ENCODE results near the gene NXF3.
"Not testable (repeated sequence)": the region's sequence is repeated elsewhere in the genome, so short reads cannot be mapped to it uniquely, and the experiment has no call there.

NXF3 gene, protein sequence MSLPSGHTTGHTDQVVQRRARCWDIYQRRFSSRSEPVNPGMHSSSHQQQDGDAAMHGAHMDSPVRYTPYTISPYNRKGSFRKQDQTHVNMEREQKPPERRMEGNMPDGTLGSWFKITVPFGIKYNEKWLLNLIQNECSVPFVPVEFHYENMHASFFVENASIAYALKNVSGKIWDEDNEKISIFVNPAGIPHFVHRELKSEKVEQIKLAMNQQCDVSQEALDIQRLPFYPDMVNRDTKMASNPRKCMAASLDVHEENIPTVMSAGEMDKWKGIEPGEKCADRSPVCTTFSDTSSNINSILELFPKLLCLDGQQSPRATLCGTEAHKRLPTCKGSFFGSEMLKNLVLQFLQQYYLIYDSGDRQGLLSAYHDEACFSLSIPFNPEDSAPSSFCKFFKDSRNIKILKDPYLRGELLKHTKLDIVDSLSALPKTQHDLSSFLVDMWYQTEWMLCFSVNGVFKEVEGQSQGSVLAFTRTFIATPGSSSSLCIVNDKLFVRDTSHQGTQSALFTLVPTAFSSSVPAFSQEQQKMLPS
- 0 to 0.18 (median 0) reads per million in 4 experiments for total RNA-seq

DNA sequence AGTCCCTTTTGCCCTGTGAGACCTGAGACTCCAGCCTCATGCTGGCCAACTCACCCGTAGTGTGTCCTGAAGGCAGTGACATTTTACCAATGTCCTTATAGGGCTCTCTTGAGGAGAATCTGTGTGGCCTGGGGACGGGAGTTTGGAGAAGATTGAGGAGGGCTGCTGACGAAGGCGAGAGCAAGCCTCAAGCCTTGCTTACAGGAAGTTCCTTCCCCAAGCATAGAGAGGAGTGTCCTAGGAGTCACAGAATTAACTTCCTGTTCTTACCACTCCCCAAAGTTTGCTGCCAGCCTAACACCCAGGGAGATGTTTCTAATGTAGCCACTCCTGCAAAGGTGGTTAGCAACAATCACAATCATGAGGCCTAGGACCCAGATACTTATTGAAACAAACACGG is at the start of gene NXF3:
Gene NXF3 (minus strand): TSS at position 202 of the 400 bp plus-strand sequence. CDS start 120 bp downstream, at position 82.
- no peak for DNase-seq

DNA sequence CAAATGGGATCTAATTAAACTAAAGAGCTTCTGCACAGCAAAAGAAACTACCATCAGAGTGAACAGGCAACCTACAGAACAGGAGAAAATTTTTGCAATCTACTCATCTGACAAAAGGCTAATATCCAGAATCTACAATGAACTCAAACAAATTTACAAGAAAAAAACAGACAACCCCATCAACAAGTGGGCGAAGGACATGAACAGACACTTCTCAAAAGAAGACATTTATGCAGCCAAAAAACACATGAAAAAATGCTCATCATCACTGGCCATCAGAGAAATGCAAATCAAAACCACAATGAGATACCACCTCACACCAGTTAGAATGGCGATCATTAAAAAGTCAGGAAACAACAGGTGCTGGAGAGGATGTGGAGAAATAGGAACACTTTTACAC is 43.6 kb upstream of the NXF3 start:
- DNase-seq: not testable (repeated sequence)

DNA sequence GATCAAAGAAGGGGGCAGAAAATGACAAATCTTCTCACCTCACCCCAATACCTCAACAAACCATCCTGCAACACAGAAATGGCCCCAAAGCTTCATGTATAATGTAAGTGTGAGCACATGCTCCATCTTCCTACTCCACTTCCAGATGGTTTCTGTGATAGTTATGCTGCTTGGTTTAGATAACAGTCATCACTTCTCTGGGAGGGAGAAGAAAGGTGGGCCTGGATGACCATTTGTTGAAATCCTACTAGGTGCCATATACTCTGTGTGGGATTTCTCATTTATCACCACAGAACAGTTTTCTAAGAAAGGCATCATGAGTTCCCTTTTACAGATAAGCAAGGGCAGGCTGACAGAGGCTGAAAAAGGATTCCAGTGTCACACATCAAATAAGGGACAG is 31.3 kb upstream of the NXF3 start:
- no peak for DNase-seq

DNA sequence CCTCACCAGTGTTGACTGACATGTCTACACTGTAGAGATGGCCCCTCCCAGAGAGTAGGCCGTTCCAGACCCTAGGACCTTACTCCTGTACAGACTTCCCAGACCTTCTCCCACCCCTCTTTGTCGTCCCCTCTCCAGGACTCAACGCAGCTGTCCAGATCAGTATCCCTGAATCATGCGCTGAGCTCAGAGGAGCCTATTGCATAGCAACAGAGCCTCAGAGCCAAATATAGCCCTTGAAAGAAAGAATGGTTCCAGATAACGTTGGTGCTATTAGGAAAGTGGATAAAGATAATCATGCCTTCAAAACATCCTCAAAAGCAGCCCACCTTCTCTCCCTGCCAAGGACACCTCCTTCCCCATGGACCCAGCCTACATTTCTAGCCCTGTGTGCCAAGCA is 27.8 kb upstream of the NXF3 start:
- DNase-seq: no peak

DNA sequence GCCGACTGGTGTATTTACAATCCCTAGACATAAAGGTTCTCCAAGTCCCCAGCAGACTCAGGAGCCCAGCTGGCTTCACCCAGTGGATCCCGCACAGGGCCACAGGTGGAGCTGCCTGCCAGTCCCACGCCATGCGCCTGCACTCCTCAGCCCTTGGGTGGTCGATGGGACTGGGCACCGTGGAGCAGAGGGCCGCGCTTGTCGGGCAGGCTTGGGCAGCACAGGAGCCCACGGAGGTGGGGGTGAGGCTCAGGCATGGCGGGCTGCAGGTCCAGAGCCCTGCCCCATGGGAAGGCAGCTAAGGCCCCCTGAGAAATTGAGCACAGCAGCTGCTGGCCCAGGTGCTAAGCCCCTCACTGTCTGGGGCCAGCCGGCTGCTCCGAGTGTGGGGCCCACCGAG is 24.0 kb upstream of the NXF3 start:
- DNase-seq: not testable (repeated sequence)

DNA sequence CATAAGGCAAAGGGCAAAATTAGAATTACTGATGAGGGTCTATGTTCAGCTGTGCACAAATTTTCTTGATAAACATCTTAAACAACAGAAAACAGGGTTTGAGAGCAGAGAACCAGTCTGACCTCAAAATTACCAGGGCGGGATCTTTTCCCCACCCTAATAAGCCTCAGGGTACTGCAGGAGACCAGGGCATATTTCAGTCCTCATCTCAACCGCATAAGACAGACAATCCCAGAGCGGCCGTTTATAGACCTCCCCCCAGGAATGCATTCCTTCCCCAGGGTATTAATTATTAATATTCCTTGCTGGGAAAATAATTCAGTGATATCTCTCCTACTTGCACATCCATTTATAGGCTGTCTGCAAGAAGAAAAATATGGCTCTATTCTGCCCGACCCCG is 16.6 kb upstream of the NXF3 start:
- DNase-seq: not testable (repeated sequence)

DNA sequence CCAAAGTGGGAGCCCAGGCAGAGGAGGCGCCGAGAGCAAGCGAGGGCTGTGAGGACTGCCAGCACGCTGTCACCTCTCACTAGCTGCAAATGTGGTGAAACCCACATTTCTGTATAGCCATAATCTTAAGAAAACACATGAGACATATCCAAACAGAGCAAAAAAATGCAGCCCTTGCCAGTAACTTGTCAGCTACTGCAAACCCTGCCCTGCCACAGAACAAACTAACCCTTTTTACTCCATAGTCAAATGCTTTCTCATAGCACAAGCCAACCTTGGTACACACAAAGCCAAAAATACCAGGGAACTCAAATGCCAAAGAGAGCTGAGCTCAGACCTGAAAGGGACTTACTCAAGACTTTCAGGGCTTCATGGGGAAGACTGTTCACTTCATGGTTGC is 14.9 kb upstream of the NXF3 start:
- no peak for DNase-seq

DNA sequence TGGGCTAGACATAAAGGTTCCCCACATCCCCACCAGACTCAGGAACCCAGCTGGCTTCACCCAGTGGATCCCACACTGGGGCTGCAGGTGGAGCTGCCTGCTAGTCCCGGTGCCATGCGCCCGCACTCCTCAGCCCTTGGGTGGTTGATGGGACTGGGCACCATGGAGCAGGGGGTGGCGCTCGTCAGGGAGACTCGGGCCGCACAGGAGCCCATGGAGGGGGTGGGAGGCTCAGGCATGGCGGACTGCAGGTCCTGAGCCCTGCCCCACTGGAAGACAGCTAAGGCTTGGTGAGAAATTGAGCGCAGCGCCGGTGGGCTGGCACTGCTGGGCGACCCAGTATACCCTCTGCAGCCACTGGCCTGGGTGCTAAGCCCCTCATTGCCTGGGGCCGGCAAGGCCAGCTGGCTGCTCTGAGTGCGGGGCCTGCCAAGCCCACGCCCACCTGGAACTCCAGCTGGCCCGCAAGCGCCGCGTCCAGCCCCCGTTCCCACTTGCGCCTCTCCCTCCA is 14.3 kb upstream of the NXF3 start:
- not testable (repeated sequence) for DNase-seq

DNA sequence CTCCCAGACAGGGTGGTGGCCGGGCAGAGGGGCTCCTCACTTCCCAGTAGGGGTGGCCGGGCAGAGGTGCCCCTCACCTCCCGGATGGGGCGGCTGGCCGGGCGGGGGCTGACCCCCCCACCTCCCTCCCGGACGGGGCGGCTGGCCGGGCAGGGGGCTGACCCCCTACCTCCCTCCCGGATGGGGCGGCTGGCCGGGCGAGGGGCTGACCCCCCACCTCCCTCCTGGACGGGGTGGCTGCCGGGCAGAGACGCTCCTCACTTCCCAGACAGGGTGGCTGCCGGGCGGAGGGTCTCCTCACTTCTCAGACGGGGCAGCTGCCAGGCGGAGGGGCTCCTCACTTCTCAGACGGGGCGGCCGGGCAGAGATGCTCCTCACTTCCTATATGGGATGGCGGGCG is 11.4 kb upstream of the NXF3 start:
- DNase-seq: not testable (repeated sequence)

DNA sequence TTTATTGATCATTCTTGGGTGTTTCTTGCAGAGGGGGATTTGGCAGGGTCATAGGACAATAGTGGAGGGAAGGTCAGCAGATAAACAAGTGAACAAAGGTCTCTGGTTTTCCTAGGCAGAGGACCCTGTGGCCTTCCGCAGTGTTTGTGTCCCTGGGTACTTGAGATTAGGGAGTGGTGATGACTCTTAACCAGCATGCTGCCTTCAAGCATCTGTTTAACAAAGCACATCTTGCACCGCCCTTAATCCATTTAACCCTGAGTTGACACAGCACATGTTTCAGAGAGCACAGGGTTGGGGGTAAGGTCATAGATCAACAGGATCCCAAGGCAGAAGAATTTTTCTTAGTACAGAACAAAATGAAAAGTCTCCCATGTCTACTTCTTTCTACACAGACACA is 10.9 kb upstream of the NXF3 start:
- not testable (repeated sequence) for DNase-seq

DNA sequence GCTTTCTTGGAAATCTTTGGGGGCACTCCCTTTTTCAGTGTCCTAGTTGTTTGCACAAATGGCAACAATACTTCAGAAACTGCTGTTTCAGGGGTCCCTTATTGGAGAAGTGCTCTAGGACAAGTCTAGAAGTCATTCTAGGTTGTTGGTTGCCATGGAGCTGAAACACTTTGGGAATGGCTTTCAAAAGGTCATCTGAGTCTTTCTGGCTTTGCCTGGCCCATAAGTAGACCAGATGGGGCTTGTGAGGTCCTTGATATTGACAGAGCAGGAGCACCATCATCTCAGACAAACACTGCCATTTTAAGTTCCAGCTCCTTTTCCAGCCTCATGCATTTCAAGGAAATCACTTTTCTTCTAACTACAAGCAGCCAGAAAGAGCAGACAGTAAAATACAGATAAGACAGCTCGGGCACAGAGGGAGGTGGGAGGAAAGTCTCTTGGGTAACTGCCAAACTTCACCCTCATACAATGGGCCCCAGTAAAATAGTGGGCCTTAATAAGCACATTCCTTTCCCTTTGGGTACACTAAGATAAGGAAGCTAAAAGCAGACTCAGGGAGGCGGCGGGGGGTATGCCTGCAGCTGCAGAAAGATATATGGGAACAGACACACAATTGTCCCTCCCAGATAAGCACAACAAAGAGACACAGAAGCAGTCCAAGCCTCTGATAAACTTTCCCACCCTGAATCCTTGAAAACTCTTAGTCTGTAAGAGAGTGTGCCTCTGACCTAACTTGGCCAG is 8.5 kb upstream of the NXF3 start:
- no peak for DNase-seq

DNA sequence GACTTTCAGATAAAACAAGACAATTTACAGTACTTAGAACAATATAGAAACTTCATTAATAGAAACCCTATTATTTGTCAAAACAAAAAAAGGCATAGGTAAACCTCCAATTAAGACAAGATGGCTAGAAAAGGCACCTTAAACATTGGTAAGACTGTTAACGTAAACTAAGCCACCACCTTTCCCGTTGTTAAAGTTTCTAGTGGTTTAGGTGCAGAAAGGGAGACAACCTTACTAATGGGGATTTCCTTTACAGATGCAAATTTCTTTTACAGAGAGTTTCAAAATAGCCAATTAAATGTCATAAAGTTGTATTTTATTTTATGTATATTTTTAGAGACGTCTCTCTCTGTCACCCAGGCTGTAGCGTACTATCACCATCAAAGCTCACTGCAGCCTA is 7.5 kb upstream of the NXF3 start:
- DNase-seq: no peak

DNA sequence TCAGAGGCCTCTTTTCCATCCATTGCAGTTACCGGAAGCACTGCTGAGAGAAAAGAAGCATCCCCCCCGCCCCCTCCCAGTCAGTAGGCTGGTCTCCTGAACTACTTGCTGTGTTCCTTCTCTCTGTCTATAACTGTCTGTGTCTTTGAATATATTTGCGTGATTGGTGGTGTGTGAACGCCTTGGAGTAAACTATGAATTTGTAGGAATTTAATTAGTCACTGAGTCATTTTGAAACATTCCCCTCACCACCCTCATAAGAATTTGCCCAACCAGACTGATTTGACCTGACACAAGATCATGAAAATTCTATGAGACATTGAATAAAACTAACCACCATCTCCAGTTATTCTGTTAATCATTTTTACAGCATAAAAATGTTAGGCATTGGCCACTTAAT is 6.7 kb upstream of the NXF3 start:
- DNase-seq: no peak

DNA sequence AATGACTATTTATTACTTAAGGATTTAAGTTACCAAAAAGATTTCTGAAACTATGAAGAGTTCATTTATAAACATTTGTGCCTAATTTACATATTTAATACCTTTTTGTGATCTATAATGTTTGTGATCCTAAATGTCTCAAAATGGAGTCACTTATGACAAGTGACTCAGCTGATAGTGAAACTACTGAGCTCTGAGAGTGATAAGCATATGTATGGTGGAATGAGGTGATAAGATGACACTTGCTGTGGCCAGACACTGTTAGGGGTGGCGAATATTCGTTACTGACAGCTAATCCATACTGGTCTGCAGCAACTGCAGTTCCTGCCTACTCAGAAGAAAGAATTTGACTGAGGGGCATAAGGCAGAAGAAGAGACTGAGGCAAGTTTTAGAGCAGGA is 5.5 kb upstream of the NXF3 start:
- DNase-seq: no peak

DNA sequence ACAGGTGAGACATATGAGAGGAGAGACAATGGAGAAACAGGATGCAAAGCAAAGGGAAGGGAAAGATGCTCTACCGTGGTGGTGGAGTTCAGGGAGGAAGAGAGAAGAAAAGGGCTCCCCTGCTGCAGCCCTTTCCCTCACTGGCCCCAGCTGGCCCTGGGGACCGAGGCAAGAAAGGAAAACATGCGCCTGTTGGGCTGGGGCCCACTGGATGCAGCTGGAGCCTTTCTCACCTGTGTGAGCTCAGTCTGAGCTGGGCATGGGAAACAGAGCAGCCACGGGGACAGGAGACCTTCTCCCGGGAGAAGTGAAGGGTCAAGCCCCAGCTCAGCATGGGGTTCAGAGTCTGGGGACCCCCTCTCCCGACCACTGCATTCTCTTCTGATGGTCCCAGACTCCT is 11.9 kb downstream of the NXF3 start:
- no peak for DNase-seq

DNA sequence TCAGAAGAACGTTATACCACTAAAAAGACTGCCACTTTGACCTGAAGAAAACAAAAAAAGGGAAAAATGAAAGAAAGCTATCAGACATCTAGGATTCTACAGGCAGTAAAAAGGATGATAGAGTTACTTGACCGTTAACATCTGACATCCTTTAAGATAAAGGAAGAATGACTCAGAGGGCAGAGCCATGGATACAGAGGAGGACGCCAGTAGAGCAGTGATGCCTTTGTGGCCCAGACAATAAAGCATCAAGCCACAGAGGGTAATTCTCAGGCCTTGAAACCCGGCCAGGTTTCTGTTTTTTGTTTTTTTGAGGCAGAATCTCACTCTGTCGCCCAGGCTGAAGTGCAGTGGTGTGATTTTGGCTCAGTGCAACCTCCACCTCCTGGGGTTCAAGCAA is 19.5 kb downstream of the NXF3 start:
- DNase-seq: no peak

DNA sequence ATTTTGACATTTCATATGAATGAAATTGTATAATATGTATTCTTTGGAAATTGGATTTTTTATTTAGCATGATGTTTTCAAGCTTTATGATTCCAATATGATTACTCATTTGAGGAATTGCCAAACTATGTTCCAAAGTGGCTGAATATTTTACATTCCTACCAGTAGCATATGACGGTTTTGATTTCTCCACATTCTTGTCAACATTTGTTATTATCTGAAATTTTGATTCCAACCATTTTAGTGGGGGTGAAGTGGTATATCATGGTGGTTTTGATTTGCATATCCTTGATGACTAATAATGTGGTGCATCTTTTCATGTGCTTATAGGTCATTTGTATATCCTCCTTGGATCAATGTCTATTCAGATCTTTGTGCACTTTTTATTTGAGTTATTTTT is 26.3 kb downstream of the NXF3 start:
- DNase-seq: no peak

DNA sequence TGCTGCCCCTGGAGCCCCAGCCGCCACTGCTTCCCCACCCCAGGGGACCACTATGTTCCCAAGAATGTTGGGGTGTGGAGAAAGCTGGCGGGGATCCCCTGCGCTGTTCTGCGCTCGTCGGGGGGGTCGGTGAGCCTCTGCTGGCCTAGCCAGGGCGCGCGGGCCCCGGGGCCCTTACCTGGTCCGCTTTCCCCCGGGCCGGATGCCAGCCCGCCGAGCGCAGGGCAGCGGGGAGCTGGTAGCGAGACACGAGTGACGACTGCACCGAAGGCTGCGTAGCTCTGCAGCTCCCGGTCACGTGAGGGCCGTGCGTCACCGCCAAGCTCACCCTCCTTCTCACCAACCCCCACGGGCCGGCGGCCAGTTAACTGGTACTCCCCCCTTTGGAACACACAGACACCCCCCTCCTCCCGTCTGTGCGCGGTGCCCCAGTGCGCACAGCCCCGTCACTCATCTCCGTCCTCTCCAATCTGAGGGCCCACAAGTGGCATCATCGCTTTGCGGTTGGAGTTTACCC is 29.0 kb downstream of the NXF3 start, which contains the start of gene BEX1:
Gene BEX1 (minus strand): TSS at position 254 of the 517 bp plus-strand sequence. CDS start 897 bp downstream, outside the sequence.
- no peak for DNase-seq

DNA sequence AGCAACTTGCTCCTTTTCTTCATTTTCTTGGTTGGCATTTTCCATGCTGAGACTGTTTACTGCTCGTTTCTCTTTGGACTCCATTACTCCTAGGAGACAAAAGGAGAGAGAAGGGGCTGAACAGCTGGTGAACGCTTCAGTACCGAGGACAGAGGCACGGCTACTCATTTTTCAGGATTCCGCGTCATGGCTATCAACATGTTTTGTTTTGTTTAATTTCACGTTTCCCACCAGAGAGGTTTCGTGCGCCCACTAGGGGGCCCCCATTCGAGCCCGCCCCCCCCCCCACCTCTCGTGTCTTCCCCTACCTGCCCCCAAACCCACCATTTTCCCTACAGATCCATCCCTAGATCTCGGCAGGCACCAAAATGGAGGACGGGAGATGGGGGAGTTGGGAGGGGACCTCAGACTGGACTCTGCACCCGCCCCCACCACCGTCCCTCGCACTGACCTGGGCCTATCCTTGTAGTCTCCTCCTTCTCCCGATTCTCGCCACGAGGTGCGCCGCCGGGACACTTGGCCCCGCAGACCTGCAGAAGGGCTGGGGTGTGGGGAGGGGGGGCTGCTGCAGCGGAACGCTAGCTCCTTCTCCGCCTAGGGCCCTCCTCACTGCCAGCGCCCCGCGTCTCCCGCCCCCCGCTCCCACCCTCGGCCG is 29.6 kb downstream of the NXF3 start:
- DNase-seq: no peak

DNA sequence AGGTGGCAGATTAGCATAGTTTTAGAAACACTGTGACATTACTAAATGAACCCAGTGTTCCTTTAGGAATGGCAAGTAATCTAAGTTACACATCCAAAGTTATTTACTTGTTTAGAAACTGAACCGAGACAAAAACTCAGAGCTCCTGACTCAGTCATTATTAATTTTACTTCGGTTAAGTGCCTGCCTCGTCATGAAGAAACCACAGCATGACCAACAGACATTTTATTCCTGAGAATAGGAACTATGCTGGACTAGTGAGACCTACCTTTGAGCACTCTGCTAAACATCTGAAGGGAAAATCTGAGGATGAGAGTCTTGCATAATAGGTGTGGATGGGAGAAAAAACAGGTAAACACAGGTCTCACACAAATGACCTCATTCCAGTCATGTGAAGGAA is 31.5 kb downstream of the NXF3 start:
- no peak for DNase-seq

DNA sequence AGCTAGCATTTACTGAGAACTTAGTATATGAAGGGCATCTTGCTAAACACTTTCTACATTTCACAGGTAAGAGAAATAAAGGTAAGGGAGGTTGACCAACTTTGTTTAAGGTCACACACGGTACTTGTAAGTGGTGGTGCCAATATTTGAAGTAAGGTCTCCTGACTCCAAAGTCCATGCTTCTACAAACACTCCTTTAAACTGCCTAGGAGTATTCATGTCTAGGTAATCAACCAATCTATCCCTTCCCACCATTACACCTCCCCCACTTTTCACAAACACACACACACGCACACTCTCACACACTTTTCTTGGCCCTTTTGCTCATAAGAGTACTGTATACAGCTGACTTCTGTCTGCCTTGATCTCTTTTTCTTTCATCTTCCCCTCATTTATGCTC is 36.0 kb downstream of the NXF3 start:
- DNase-seq: no peak

DNA sequence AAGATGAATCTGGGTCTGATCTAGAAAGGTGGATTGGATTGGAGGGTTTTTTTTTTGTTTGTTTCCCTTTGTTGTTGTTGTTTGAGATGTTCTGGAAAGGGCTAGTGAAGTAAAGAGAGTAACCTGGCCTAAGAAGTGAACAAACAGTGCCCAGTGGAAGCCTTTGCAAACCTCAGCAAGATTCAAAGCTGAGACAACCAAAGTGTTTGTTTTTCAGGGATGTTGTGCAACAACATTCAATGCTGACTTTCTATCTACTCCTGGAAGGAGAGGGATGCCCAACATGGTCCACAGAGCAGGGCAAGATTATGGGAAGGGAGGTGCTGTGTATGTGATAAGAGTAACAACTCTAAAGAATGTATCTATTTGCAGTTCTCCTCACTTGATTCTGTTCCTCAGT is 40.3 kb downstream of the NXF3 start:
- DNase-seq: no peak

DNA sequence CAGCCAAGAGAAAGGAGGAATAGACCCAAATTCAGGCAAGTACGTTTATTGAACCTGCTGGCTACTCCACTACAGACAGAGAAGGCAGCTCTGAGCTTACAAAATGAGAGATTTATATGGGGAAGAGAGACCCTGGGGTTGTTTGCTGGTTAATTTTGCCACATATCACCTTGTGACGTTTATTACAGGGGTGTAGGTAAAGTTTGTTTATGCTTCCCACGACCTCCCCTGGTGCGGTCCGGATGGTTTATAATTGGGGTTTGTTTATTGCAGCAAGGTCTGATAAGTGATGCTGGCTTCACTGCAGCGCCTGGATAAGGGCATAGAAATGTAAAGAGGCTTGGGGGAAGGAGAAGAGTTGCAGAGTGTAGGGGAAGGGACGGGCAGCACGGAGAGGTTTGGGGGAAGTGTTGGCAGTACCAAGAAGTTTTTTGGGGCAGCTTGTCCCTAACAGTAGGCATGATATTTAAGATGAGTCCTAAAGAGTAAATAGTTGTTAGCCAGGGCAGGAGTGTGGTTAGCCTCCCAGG is 41.6 kb downstream of the NXF3 start:
- no peak for DNase-seq

Measured in effector CD8-positive, alpha-beta T cell (primary cell).